NCI-H748 (cell line): ENCODE data around the gene SLC8A1.

Experiments used
- DNase-seq: peaks from one replicate; lab custom pipeline; 2025; ENCODE audit not compliant: unreplicated experiment; lab: John Stamatoyannopoulos, UW

Gene SLC8A1

DNA sequence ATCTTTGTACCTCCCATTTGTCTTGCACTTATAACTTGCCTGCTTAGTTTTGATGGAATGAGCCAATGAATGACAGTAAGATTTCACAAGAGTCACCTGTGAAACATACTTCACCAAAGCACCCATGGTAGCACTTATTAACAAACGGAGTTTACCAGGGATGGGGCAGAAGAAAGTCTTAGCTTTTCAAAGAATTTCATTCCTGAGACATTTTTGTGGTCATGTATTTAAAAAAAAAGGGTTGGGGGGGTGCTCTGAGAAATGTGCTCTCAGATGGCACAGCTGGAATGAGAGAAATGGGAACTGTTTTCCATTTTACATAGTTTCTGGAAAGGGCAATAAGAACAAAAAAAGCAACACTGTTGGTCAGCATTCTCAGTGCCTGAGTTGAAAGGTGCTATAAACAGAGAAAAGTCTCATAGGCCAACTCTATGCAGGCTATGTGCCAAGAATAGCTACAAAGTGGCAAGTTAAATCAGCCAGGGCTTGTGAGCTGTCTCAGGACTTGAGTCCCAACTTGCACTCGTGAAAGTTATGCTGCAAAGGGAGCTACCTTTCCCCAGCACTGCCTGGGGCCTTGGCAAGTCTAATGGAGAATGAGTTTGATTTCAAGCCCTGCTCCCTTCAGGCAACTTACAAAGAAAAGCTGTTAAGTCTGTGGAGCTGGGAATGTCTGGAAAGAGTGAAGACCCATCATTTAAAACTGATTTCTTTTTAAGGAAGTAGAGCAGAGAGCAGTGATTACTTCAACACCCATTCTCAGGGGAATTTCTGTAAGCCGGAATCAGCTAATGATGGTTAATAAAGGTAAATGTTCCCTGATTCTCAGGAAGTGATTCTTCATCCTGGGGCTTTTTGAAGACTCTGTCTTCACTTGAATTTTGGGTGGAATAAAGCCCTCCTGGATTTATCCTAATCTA is 170.6 kb downstream of the SLC8A1 start:
- no peak for DNase-seq

DNA sequence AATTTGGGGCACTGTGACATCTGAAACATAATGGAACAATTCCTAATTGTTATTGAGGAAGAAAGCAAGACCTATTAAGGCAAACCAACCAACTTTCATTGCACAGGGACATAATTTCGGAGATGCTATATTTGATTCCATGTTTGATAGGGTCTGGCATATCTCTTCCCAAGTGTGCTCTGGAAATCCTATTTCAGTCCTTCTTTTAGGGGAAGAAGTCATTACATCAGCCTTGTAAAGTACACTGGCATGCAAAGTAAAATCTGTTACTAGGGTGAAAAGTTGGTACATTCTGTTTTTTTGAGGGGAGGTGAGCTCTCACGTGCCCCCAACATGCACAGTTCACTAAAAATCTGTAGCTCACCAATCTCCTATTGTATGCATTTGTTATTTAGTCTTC is 172.4 kb downstream of the SLC8A1 start:
- no peak for DNase-seq

- no peak for DNase-seq
Observed at GRCh38 chr2:40279001-40279400, 172.9 kb downstream of the SLC8A1 start.

- no peak for DNase-seq
Observed at GRCh38 chr2:40276076-40276475, 175.8 kb downstream of the SLC8A1 start.

- DNase-seq, result no peak
Observed at GRCh38 chr2:40274270-40274669, 177.6 kb downstream of the SLC8A1 start.

GRCh38 chr2:40273734-40274182 is 178.1 kb downstream of the SLC8A1 start:
- DNase-seq, result no peak

DNA sequence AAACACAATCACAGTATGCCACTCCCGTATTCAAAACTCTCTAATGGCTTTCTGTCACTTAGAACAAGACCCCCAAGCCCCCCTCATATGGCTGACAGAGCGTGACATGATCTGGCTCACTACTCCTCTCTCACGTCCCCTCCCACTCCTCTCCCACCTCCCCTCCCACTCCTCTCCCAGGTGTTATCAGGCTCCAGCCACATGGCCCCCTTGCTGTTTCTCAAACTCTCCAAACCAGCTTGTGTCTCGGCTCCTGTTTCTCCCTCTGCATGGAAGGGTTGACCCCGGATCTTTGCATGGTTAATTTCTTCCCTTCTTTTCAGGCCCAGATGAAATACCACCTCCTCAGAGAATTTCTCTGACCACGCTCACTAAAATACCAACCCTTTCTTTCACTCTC is 180.8 kb downstream of the SLC8A1 start:
- no peak for DNase-seq

DNA sequence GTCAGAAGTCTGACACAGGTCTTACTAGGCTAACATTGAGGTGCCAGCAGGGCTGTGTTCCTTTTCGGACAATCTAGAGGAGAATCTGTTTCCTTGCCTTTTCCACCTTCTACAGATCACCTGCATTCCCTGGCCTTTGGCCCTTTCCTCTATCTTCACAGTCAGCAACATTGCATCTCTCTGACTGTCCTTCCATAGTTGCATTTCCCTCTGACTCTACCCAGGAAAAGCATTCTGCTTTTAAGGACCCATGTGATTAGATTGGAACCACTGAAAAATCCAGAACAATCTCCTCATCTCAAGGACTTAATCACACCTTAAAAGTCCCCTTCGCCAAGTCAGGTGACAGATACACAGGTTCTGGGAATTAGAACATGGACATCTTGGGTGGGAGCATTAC is 181.5 kb downstream of the SLC8A1 start:
- no peak for DNase-seq

DNA sequence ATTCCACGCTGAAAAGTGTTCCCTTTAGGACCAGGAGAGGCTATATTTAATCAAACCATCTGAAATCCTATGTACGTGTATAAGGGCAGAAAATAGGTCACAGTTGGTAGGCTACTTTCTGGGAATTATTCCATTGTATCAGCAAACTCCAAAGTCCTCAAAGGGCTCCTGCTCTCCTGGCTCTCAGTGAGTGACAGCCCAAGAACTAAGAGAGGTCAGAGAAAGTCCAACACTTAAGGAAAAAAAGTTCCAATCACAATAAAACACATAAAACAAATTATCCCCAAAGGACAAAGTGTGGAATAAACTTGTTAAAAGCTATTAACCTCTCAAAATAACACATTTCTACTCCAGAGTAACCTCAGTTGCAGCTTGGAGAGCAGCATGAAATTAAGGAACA is 183.3 kb downstream of the SLC8A1 start:
- DNase-seq, result no peak

DNA sequence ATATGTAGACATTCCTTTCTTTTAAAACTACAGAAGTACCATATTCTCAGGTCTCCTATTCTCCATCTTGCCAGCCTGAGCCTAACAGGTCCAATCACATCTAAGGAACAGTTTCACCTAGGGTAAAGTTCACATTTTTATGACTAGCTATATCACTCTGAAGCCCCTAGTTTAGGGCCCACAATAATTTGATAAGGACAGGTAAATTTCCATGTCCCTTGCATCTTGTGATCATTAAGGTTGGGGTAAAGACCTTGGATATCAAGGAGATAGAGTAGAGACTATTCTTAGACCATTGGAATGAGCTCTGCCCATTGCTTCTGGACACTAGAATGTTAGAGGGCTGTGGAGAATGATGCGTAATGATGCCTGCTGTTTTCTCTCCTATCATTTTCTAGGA is 185.7 kb downstream of the SLC8A1 start:
- no peak for DNase-seq

- no peak for DNase-seq
Observed at GRCh38 chr2:40265602-40266001, 186.3 kb downstream of the SLC8A1 start.

- DNase-seq, result no peak
Observed at GRCh38 chr2:40261042-40261441, 190.8 kb downstream of the SLC8A1 start.

GRCh38 chr2:40260437-40260836 is 191.5 kb downstream of the SLC8A1 start:
- DNase-seq, result no peak

DNA sequence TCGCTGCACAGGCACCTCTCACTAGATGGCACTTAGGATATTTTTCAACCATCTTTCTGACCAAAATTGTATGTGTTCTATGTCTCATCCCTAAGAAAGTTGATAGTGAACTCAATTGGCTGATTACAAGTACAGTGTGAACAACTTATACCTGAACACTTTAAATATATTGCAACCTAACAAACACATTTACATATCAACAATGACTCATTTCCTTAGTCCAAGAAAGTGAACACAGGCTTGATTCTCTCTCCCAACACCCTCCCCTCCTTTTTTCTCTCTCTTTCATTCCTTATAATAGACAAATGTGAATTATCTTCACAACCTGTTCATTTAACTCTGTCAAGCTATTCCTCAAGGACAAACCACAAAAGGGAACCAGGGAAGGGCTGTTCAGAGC is 192.0 kb downstream of the SLC8A1 start:
- DNase-seq, result no peak

GRCh38 chr2:40258135-40258457 is 193.8 kb downstream of the SLC8A1 start:
- DNase-seq, result no peak

GRCh38 chr2:40257340-40258134 is 194.4 kb downstream of the SLC8A1 start:
- peak; percentile 56 for DNase-seq

DNA sequence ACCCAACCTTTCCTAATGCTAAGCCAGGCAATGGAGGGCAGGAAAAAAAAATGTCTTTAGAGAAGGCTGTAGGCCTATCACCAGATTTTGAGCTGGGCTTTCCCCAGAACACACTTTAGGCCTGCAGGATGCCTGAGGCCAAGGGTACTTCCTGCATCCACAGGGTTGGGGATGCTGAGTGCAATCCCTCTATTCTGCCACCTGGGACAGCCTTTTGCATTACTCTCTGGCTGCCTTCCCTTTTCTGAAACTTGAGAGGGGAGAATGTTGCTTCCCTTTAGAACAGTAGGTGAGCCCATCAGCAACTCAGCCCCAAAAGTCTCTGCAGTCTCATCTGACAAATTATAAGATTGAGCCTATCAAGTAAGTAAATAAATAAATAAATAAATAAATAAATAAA is 195.2 kb downstream of the SLC8A1 start:
- peak; percentile 71 for DNase-seq

DNA sequence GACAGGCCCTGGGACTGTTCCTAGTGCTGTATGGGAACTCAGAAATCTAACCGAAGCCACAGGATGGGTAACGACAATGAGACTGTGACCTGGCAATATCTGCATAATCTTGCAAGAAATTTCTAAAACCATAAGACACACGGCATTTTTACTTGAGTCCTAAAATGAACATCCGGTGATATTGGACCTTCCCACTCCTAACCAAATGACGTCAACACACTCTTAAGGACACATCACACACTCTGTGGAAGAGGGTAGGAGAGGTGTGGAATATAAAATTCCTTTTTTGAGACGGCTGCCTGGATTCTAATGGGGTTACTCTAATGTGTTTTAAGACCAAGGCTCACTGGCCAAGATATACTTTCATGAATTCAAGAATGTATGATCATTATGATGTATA is 195.9 kb downstream of the SLC8A1 start:
- DNase-seq, result no peak

DNA sequence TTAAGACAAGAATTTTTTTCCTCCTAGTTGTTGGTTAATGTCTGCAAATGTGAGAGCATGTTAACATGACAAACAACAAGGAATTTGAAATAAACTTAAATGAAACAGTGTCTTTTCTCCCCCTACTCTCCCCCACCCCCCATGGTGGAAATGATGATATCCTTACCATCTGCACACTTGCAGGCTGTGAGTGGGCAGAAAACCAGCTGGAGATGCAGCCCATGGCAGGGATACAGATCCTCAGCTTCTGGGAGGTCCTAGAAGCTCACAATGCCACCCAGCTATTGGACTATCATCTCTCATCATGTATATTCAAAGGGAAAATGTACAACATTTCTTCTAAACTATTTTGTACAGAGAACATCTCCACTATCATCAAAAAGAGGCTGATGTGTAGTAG is 196.8 kb downstream of the SLC8A1 start:
- DNase-seq, result no peak

DNA sequence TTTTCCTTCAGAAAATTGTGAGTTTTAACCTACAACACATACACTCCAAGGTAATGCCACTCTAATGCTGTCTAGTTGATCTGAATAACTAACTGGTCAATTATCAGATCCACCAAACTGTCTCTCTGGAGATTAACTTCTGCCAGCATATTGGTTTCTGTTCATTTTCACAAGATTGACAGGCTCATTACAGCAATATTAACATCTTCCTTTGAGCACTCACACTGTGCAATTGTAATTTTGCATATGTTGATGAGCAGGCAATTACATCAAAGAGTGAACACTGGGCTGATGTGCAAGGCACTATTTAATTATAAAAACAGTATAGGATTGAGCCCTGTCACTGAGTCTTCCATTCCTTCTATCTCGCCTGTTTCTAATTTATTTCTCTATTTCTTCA is 197.3 kb downstream of the SLC8A1 start:
- no peak for DNase-seq

- DNase-seq, result peak; percentile 95
Observed at GRCh38 chr2:40251137-40251536, 200.8 kb downstream of the SLC8A1 start.

DNA sequence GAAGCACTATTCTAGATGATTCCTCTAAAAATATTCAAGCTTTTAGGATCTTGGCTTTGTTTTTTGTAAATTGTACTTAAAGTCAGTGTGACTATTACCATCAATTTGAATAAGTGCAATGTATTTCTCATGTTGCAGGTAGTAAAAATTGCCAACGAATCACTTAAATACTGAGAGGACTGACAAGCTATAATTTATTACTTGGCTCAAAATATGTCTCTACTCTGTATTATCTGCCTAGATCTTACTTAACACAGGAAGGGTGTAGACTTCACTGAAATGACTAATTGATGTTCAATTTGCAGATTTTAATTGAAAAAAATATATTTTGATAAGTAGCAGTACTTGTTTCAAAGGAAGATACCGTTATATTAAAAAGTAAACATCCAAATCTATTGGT is 202.3 kb downstream of the SLC8A1 start:
- DNase-seq, result no peak
